Fibroblast of villous mesenchyme (primary cell): ENCODE results near the gene PNPLA7. TPM values are rescaled to one million over a fixed set of nuclear protein-coding genes. Genes with fewer than 3 reads are reported as not detected.
"Not testable (repeated sequence)": the region's sequence is repeated elsewhere in the genome, so short reads cannot be mapped to it uniquely, and the experiment has no call there.

Source experiments
- DNase-seq: peaks from one replicate; pipeline ENCODE4 v3.0.0-alpha.2; 2010; ENCODE audit warnings: low read depth
- H3K4me3 ChIP-seq: 2 replicates; pipeline ENCODE4 v1.5.1; 2011; ENCODE audit warnings: low read depth, mild to moderate bottlenecking, low read length
- CTCF ChIP-seq: IDR thresholded peaks from 2 replicates; pipeline ENCODE4 v1.5.1; 2012; ENCODE audit warnings: low read depth, mild to moderate bottlenecking, low read length; ENCODE audit not compliant: insufficient read depth
- total RNA-seq: library from RNA; depleted of rRNA; stranded (reverse); fragments of >200 nt; gene quantifications from 2 replicates; pipeline ENCODE4 v1.2.3, GENCODE V29; 2012

The PNPLA7 gene
- total RNA-seq, 1 donor: 1.3 TPM

DNA sequence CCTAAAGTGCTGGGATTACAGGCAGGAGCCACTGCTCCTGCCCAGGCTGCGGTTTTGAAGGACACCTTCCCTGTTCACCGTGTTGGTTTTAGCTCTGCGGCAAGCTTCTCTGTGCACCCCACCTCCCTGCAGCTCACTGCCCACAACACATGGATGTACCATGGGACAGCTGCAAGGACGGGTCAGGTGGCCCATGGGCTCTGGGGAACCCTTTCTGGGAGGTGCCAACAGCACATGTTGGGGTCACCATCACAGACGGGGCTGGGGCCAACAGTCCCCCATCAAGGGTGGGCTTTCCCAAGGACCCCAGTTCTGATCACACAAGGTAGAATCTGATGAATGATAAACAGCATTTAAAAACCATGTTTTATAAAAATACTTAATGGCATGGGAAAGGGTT lies 134.8 kb downstream of the PNPLA7 start:
- H3K4me3 ChIP-seq: no peak overlapping the region
- no peak for TF ChIP-seq CTCF
- no peak for DNase-seq

GRCh38 chr9:137412431-137412830 lies 137.8 kb downstream of the PNPLA7 start:
- H3K4me3 ChIP-seq: no peak overlapping the region
- DNase-seq: no peak
- no peak for TF ChIP-seq CTCF

- no peak overlapping the region for H3K4me3 ChIP-seq
- TF ChIP-seq CTCF: no peak
Measured at GRCh38 chr9:137411645-137412380, 138.4 kb downstream of the PNPLA7 start.

DNA sequence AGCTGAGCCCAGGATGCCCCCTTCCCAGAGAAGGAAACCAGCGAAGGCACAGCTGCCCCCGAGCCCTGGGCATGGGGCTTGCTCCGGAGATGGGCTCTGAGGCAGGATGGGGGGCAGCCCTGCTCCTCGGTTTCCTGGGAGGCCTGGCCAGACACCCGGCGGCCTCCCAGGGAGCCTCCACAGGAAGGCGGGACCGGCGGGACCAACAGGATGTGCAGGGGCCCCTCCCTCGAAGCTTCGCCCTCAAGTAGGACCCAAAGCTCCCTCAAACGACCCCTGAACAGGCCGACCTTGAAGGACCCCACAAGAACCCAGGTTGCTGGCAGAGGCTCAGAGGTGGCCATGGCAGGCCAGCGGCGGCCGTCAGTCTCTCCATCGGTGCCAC lies 138.9 kb downstream of the PNPLA7 start:
- H3K4me3 ChIP-seq: no peak overlapping the region
- no peak for DNase-seq
- no peak for TF ChIP-seq CTCF

More at GRCh38 chr9:137411645-137412380, 138.4 kb downstream of the PNPLA7 start:
- DNase-seq: peak; percentile 90

DNA sequence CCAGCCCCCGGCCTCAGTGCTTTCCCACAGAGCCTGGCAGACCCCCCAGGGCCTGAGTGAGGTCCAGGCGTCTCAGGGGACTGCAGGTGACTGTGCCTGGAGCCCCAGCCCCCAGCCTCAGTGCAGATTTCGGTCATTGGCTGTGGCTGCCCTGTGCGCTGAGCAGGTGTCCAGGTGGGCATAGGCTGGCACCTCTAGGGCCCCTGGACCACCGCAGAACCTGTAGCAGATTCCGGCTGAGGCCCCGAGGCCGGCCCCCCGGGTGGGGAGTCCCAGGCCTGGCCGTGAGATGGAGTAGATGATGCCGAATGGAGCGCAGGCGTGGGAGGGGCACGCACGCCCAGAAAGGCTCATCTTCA lies 139.3 kb downstream of the PNPLA7 start:
- no peak for DNase-seq
- no peak for TF ChIP-seq CTCF
- H3K4me3 ChIP-seq: no peak overlapping the region

DNA sequence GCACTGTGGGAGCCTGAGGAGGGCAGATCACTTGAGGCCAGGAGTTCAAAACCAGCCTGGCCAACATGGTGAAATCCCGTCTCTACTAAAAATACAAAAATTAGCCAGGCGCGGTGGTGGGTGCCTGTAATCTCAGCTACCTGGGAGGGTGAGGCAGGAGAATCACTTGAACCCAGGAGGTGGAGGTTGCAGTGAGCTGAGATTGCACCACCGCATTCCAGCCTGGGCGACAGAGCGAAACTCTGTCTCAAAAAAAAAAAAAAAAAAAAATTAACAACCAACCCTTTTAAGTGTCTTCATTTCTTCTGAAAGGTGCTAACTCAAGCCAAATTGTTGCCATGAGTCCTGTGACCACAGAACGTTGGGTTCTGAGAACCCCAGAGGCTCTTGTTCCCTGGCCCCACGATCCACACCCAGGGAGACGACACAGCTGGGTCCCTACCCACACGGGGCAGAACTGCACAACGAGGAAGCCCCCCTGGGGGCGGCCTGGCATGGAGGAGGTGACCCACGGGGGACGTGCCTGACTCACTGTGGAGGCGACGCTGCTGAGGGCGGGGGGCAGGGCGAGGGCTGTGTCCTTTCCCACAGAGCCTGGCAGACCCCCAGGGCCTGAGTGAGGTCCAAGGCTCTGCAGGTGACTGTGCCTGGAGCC lies 139.8 kb downstream of the PNPLA7 start:
- DNase-seq, H3K4me3 ChIP-seq: not testable (repeated sequence)

Other genes with a start within 250 kb of the PNPLA7 start
- gene NRARP, start 248.1 kb downstream of the PNPLA7 start, total RNA-seq: under 0.01 and 0.32 TPM in 2 replicates
- gene EXD3, start 127.2 kb downstream of the PNPLA7 start, total RNA-seq: 7.3 and 8.1 TPM in 2 replicates
- gene NOXA1, start 127.0 kb downstream of the PNPLA7 start, total RNA-seq: 0.32 TPM in 1 of 2 replicates, not detected in the other
- gene ENTPD8, start 109.0 kb downstream of the PNPLA7 start, total RNA-seq: under 0.01 TPM in 1 of 2 replicates, not detected in the other
- 22.0 and 22.9 TPM in 2 replicates for gene NSMF, start 91.1 kb downstream of the PNPLA7 start, total RNA-seq
- 41.5 and 58.0 TPM in 2 replicates for gene MRPL41, start 1.5 kb upstream of the PNPLA7 start, total RNA-seq
- gene DPH7, start 28.5 kb upstream of the PNPLA7 start, total RNA-seq: 22.0 and 22.5 TPM in 2 replicates
- 18.0 and 18.6 TPM in 2 replicates for gene ZMYND19, start 40.1 kb upstream of the PNPLA7 start, total RNA-seq
- gene ARRDC1, start 55.3 kb upstream of the PNPLA7 start, total RNA-seq: 12.5 and 15.1 TPM in 2 replicates
- gene EHMT1, start 68.6 kb upstream of the PNPLA7 start, total RNA-seq: 41.9 and 43.6 TPM in 2 replicates